Fibroblast of lung (primary cell): ENCODE results near the gene DRGX. TPM values are rescaled to one million over a fixed set of nuclear protein-coding genes. Genes with fewer than 3 reads are reported as not detected.

Experiments used
- DNase-seq, 2 donors: peaks; one replicate each; pipeline versions ENCODE4 v3.0.0 to v3.0.0-alpha.2; 2010; ENCODE audit warnings: low read depth in 2 of 2
- H2AFZ ChIP-seq: 2 replicates; pipeline ENCODE4 v1.5.1; 2012; ENCODE audit warnings: low read length, control low read depth, inconsistent platforms
- H3K27ac ChIP-seq: 2 replicates; pipeline ENCODE4 v1.5.1; 2011; ENCODE audit warnings: low read length, control low read depth; ENCODE audit not compliant: insufficient read depth
- H3K27me3 ChIP-seq: 2 replicates; pipeline ENCODE4 v1.5.1; 2011; ENCODE audit warnings: mild to moderate bottlenecking, low read length; ENCODE audit not compliant: control insufficient read depth, insufficient read depth
- H3K36me3 ChIP-seq: 2 replicates; pipeline ENCODE4 v1.5.1; 2011; ENCODE audit warnings: low read length; ENCODE audit not compliant: control insufficient read depth, insufficient read depth
- H3K4me1 ChIP-seq: 2 replicates; pipeline ENCODE4 v1.5.1; 2011; ENCODE audit warnings: low read length; ENCODE audit not compliant: control insufficient read depth, insufficient read depth; ENCODE audit errors: extremely low read depth
- H3K4me2 ChIP-seq: 2 replicates; pipeline ENCODE4 v1.5.1; 2011; ENCODE audit warnings: low read length, control low read depth; ENCODE audit not compliant: insufficient read depth; ENCODE audit errors: extremely low read depth
- H3K4me3 ChIP-seq, 4 experiments: fragments of 200-600 bp in 1 of 4; sonication (generic) in 1 of 4; replicated peaks in 1 of 4; 2 replicates each; pipeline ENCODE4 v1.5.1; 2011 to 2016; ENCODE audit warnings: low read length in 4 of 4, low read depth in 3 of 4, mild to moderate bottlenecking in 3 of 4, control low read depth in 2 of 4, inconsistent platforms in 1 of 4, mixed read lengths in 1 of 4; ENCODE audit not compliant: insufficient read depth in 1 of 4; ENCODE audit errors: control extremely low read depth in 1 of 4
- H3K79me2 ChIP-seq: 2 replicates; pipeline ENCODE4 v1.5.1; 2012; ENCODE audit warnings: mild to moderate bottlenecking, low read length, inconsistent platforms; ENCODE audit not compliant: control insufficient read depth, insufficient read depth
- H3K9ac ChIP-seq: 2 replicates; pipeline ENCODE4 v1.5.1; 2011; ENCODE audit warnings: mild to moderate bottlenecking, low read length, control low read depth; ENCODE audit not compliant: insufficient read depth
- H3K9me3 ChIP-seq: 2 replicates; pipeline ENCODE4 v1.5.1; 2012; ENCODE audit warnings: low read depth, low read length; ENCODE audit not compliant: control insufficient read depth, insufficient read depth
- H4K20me1 ChIP-seq: 2 replicates; pipeline ENCODE4 v1.5.1; 2011; ENCODE audit warnings: low read length; ENCODE audit not compliant: control insufficient read depth, insufficient read depth; ENCODE audit errors: extremely low read depth
- CTCF ChIP-seq, 2 donors: IDR thresholded peaks in 1 of 2; conservative IDR thresholded peaks in 1 of 2; 1 replicate in 1 of 2; 2 replicates in 1 of 2; pipeline ENCODE4 v1.5.1; 2011 to 2012; ENCODE audit warnings: low read length in 2 of 2, control low read depth in 1 of 2, inconsistent platforms in 1 of 2, low read depth in 1 of 2, mild to moderate bottlenecking in 1 of 2
- EZH2 ChIP-seq: IDR thresholded peaks from 2 replicates; pipeline ENCODE4 v1.5.1; 2012; ENCODE audit warnings: low read length, control low read depth, mild to moderate bottlenecking; ENCODE audit errors: missing control alignments
- polyA plus RNA-seq, 2 donors: library from polyadenylated mRNA; depleted of rRNA in 1 of 2; stranded (reverse) in 1 of 2; unstranded in 1 of 2; fragments of >200 nt; gene quantifications; 2 replicates each; pipeline ENCODE4 v1.2.1, GENCODE V29; 2011 to 2012; ENCODE audit warnings: missing spikeins in 1 of 2
- total RNA-seq: library from RNA; depleted of rRNA; stranded (reverse); fragments of >200 nt; gene quantifications from 2 replicates; pipeline ENCODE4 v1.2.1, GENCODE V29; 2014

Gene DRGX
- total and polyA plus RNA-seq, 2 donors (not counting 1 experiment from before 2014, with no cell fraction given) = 0.11 TPM; not detected in 1

- H3K79me2 ChIP-seq = no peaks in the 10 kb centered on the region
- H3K4me1 ChIP-seq = no peaks in the 10 kb centered on the region
- DNase-seq = no peak
- no peak overlapping the region for H3K4me3 ChIP-seq
- no peaks in the 10 kb centered on the region for H3K9me3 ChIP-seq
- no peaks in the 10 kb centered on the region for H3K36me3 ChIP-seq
- no peak overlapping the region for H3K27ac ChIP-seq
- no peaks in the 10 kb centered on the region for H3K27me3 ChIP-seq
- no peaks in the 10 kb centered on the region for H4K20me1 ChIP-seq
- no peak for TF ChIP-seq EZH2
- TF ChIP-seq CTCF (conservative IDR thresholded peaks at IDR 0.05 in 1 of 2, IDR thresholded peaks at IDR 0.05 in 1 of 2; ENCODE audit: low read depth in 1 of 2, low read length in 2 of 2) = no peak
- H3K9ac ChIP-seq = no peak overlapping the region
- H3K4me2 ChIP-seq = no peak overlapping the region
- no peak overlapping the region for H2AFZ ChIP-seq
These were observed 81.1 kb downstream of the DRGX start for GRCh38 chr10:49314806-49315205.

Other genes with a start within 250 kb of the DRGX start
- gene TMEM273, start 207.7 kb downstream of the DRGX start, total RNA-seq = 0.26 TPM in 1 of 2 replicates, not detected in the other
- 0.18 TPM in 1 of 2 replicates, not detected in the other for gene TMEM273, start 207.7 kb downstream of the DRGX start, polyA plus RNA-seq
- gene C10orf71, start 96.9 kb downstream of the DRGX start, total RNA-seq = not detected in 2 replicates
- not detected in 2 replicates for gene C10orf71, start 96.9 kb downstream of the DRGX start, polyA plus RNA-seq
- gene ERCC6, start 143.0 kb upstream of the DRGX start, total RNA-seq = 12.6 and 14.4 TPM in 2 replicates
- gene ERCC6, start 143.0 kb upstream of the DRGX start, polyA plus RNA-seq = 6.2 and 6.9 TPM in 2 replicates
- not detected in 2 replicates for gene SLC18A3, start 214.2 kb upstream of the DRGX start, total RNA-seq
- not detected in 2 replicates for gene SLC18A3, start 214.2 kb upstream of the DRGX start, polyA plus RNA-seq
- gene CHAT, start 217.9 kb upstream of the DRGX start, total RNA-seq = not detected in 2 replicates
- not detected in 2 replicates for gene CHAT, start 217.9 kb upstream of the DRGX start, polyA plus RNA-seq